HG03196 (cell line): ENCODE measurements around the gene GK2.

ENCODE experiments used
- ATAC-seq: cut with Tn5 transposase; IDR thresholded peaks from one replicate; pipeline ENCODE4 v1.9.1; 2021; ENCODE audit not compliant: unreplicated experiment

Gene GK2

GRCh38 chr4:79390890-79391289, 17.1 kb downstream of the GK2 start:
- no peak for ATAC-seq

- no peak for ATAC-seq
Measured at GRCh38 chr4:79385641-79386040, 22.4 kb downstream of the GK2 start.

GRCh38 chr4:79381161-79381560, 26.9 kb downstream of the GK2 start:
- ATAC-seq = no peak

DNA sequence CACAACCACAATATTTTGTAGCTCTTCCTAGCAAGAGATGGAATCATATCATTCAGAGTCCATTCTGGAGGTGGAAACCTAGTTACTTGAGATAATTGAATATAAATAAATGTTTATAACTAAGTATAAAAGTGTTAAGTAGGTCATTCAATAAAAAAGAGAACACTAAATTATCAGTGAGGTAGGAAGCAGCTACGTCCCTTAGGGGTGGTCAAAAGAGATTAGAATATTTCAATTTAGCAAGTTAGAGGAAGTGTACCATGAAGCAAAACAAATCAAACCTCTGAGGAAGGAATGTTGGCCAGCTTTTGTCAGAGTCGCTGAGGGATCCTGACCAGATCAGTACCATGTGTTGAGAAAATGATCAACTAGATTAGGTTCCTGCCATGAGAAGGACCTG, 38.0 kb downstream of the GK2 start:
- ATAC-seq = no peak

DNA sequence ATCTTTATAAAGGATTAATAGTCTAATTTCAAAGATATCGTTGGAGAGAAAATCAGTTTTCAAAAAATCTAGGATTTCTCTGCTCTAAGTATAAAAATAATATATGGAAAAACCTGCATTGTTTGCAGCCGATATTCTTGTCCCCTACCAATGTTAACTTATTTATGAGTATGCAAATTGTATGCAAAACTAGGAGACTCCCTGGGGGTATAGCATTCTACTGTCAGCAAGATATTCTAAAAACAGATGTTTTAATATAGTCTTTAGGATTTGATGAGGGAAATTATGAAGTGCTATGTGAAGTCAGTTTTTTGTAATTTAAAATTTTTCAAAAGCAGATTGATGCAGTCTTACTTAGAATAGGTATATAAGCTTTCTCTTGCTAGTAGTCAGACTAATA, 40.9 kb downstream of the GK2 start:
- ATAC-seq = no peak

DNA sequence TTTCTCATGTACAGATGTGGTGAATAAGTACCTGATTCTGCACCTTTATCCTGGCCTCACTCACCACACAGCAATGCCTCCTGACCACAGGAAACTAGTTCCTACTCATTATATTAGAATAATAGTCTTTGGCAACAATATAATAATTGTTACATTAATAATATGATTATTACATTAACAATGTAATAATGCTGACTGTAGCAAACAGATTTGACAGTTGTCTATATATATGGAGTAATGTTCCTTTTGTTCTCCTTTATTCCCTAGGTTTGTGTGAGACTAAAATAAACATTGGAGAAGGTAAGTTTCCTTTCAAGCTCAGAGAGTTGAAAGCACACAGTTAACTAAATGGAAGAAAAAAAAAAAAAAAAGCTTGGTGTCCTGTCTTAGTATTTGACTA, 41.6 kb downstream of the GK2 start:
- no peak for ATAC-seq

DNA sequence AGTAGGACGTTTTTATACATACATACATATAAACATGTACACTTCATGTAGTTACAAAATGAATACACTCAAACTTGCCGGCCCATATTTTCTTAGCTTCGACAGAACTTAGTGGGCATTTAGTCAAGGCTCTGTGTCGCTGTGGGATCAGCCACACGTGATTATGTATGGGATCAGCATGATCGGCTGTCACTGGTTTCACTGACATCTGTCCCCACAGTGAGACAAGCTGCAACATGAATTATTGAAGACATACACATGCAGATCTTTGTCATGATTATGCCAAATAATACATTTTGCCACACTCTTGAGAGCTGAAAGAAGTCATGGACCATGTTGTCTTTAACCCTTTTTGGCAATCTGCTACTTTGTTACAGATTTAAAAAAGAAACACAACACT, 44.0 kb downstream of the GK2 start:
- no peak for ATAC-seq

- no peak for ATAC-seq
Measured at GRCh38 chr4:79362626-79363025, 45.4 kb downstream of the GK2 start.

- no peak for ATAC-seq
Measured at GRCh38 chr4:79360006-79360405, 48.0 kb downstream of the GK2 start.

DNA sequence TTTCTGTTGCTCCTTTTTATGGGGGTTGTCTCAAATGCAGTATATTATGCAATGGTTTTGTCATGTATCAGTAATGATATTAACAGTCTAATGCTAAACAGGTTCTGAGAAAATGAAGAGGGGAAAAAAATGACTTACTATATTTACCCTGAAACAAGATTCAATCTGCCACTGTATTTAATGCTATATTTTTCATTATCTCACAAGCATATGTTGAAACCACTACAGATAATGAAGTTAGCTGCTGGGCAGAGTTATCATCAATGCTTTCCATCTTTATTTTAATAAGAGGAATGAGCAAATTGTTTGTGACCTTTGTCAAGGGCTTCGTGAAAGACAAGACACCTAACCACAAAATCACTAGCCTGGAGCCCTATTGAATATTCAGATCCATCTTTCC, 49.6 kb downstream of the GK2 start:
- no peak for ATAC-seq

DNA sequence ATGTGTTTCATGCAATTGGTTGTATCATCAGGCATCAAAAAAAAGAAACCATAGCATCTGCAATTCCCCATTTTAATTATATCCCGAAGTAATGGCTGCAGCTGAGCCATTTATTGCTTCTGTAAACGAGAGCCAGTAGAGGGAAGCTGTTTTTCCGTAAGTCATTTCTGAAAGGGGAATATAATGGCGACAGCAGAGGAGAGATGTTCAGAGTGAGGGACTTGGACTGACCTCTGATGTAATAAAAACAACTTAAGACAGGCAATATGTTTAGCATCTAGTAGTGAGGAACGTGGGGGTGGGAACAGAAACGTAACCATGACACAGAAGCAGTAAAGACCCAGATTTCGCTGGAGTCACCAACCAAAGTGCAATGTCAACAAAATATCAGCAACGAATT, 50.7 kb downstream of the GK2 start:
- no peak for ATAC-seq
